ENCODE measurements around the gene SCTR.

The SCTR gene

DNA sequence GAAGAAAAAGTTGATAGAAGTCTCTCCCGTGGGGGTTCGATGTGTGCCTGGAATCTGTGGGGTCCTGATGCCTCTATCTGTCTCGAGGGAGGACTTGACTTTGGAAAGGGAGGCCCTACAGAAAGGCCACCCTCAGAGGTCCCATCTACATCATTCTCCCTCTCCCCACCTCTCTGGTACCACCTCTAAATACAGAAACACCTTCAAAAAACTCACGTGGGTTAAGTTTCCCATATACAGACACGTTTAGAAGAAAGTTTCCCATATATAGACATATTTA is 97.9 kb downstream of the SCTR start:
- H3K27ac ChIP-seq, result peak overlapping the region; percentile 74
- peak overlapping the region; percentile 14 for H3K4me2 ChIP-seq (ENCODE audit: low read length)
- H3K9me3 ChIP-seq (ENCODE audit: control insufficient read depth, low read length), result no peaks in the 10 kb centered on the region
- no peaks in the 10 kb centered on the region for H3K36me3 ChIP-seq (ENCODE audit: control insufficient read depth, insufficient read depth, low read length)
- H3K4me3 ChIP-seq (ENCODE audit: low read depth, low read length), result peak overlapping the region; percentile 13
- H3K9ac ChIP-seq, result no peak overlapping the region
- H2AFZ ChIP-seq, result peak overlapping the region; percentile 78
- TF ChIP-seq, protein P1, sequence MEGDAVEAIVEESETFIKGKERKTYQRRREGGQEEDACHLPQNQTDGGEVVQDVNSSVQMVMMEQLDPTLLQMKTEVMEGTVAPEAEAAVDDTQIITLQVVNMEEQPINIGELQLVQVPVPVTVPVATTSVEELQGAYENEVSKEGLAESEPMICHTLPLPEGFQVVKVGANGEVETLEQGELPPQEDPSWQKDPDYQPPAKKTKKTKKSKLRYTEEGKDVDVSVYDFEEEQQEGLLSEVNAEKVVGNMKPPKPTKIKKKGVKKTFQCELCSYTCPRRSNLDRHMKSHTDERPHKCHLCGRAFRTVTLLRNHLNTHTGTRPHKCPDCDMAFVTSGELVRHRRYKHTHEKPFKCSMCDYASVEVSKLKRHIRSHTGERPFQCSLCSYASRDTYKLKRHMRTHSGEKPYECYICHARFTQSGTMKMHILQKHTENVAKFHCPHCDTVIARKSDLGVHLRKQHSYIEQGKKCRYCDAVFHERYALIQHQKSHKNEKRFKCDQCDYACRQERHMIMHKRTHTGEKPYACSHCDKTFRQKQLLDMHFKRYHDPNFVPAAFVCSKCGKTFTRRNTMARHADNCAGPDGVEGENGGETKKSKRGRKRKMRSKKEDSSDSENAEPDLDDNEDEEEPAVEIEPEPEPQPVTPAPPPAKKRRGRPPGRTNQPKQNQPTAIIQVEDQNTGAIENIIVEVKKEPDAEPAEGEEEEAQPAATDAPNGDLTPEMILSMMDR (IDR thresholded peaks at IDR 0.05), result no peak
- H3K79me2 ChIP-seq, result no peaks in the 10 kb centered on the region
- no peaks in the 10 kb centered on the region for H3K27me3 ChIP-seq (ENCODE audit: control insufficient read depth, insufficient read depth, low read length)
- H3K4me1 ChIP-seq, result peaks cover 50% of the 10 kb centered on the region

DNA sequence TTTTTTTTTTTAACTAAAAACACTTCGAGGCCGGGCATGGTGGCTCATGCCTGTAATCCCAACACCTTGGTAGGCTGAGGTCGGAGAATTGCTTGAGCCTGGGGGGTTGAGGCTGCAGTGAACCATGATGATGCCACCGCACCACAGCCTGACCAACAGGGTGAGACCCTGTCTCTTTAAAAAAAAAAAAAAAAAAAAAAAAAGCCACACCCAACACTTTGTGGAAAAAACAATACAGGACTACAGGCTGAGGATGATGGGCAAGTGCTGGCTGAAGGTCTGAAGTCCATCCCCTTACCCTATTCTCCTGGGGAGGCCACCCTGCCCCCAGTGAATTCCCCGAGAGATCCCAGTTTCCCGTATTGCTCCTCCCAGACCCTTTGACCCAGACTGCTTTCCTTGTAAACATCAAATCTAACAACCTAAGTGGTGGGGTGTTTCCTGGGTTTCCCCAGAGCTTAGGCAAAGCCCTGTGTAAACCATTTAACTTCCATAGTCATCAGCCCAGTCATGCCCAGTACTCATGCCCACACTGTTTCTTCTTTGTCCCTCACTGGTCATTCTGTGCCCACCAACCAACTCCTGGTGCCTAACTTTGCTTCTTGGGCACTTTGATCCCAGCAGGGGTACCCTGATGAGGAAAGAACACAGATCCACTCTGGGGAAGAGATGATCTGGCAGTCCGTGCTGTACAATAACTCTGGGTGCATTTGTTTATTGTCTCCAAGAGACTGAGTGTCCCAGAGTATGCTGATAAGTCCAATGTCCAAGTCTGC is 98.5 kb downstream of the SCTR start:
- H3K9ac ChIP-seq, result no peak overlapping the region
- peaks cover 45% of the 10 kb centered on the region for H3K4me1 ChIP-seq
- H3K36me3 ChIP-seq (ENCODE audit: control insufficient read depth, insufficient read depth, low read length), result no peaks in the 10 kb centered on the region
- no peak overlapping the region for H3K4me3 ChIP-seq (ENCODE audit: low read depth, low read length)
- H3K9me3 ChIP-seq (ENCODE audit: control insufficient read depth, low read length), result no peaks in the 10 kb centered on the region
- H3K79me2 ChIP-seq, result no peaks in the 10 kb centered on the region
- H3K27ac ChIP-seq, result peak overlapping the region; percentile 74
- TF ChIP-seq, protein P1 (IDR thresholded peaks at IDR 0.05), result no peak
- H2AFZ ChIP-seq, result peak overlapping the region; percentile 78
- no peaks in the 10 kb centered on the region for H3K27me3 ChIP-seq (ENCODE audit: control insufficient read depth, insufficient read depth, low read length)
- H3K4me2 ChIP-seq (ENCODE audit: low read length), result peak overlapping the region; percentile 14

DNA sequence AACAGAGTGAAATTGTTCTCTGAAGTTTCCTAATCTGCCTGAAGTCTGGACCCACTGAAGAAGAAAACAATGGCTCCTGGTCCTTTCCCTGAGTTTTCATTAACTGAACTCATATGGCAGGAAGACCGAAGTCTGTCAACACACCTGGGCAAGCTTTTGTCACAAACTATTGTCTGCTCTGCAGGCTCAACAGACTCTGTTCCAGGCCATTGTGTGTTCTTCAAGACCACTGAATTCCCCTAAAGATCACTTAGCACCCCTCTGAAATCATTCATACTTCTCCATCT is 99.2 kb downstream of the SCTR start:
- no peaks in the 10 kb centered on the region for H3K79me2 ChIP-seq
- no peak overlapping the region for H3K4me3 ChIP-seq (ENCODE audit: low read depth, low read length)
- H3K9ac ChIP-seq, result no peak overlapping the region
- H3K4me2 ChIP-seq (ENCODE audit: low read length), result no peak overlapping the region
- no peaks in the 10 kb centered on the region for H3K27me3 ChIP-seq (ENCODE audit: control insufficient read depth, insufficient read depth, low read length)
- no peaks in the 10 kb centered on the region for H3K9me3 ChIP-seq (ENCODE audit: control insufficient read depth, low read length)
- TF ChIP-seq, protein P1 (IDR thresholded peaks at IDR 0.05), result no peak
- no peak overlapping the region for H3K27ac ChIP-seq
- no peak overlapping the region for H2AFZ ChIP-seq
- no peaks in the 10 kb centered on the region for H3K36me3 ChIP-seq (ENCODE audit: control insufficient read depth, insufficient read depth, low read length)
- H3K4me1 ChIP-seq, result peaks cover 41% of the 10 kb centered on the region

DNA sequence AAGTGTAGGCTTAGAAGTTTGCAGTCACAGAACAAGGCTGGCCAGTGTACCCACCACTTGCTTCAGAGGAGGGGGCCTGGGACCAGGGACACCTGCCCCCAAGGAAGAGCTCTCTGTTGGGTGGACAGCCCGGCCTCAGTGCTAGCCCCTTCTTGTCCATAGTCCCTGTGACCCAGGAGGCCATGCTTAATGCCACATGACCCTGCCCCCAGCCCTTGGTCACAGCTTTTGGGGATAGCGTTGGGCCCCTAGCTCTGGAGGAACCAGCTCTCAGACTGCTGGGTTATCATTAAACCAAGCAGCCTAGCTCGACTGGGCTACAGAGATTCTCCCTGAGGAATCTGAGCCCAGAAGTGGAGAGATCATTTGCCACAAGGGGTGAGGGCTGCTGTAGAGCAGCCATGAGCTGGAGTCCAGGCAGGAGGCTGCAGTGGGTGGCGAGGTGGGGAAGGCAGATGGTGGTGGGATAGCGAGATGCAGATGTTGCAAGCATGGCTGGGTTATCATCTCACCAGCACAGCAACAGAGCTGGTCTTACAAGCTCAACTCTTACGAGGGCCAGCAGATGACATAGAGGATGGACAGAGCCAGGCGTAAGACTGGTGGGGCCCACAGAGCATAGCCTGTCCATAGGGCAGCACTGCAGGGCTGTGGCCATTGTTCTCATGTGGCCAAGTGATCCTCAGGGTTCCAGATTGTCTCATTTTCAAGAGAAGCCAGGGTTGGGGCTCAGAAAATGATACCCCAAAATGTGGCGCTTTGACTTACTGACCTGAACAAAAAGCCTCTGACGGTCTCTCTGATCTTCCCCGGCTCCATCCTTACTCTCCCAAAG is 99.8 kb downstream of the SCTR start:
- Histone ChIP-seq H3K27ac (no peak overlapping the region), H3K36me3 (ENCODE audit: control insufficient read depth, insufficient read depth, low read length) (no peaks in the 10 kb centered on the region), H3K4me1 (peaks cover 43% of the 10 kb centered on the region), H3K27me3 (ENCODE audit: control insufficient read depth, insufficient read depth, low read length) (no peaks in the 10 kb centered on the region), H3K79me2 (no peaks in the 10 kb centered on the region), H3K9me3 (ENCODE audit: control insufficient read depth, low read length) (no peaks in the 10 kb centered on the region), H3K4me2 (ENCODE audit: low read length) (no peak overlapping the region), H3K4me3 (ENCODE audit: low read depth, low read length) (no peak overlapping the region), H2AFZ (no peak overlapping the region), H3K9ac (no peak overlapping the region)
- TF ChIP-seq, protein P1 (IDR thresholded peaks at IDR 0.05), result no peak

Measured in parathyroid adenoma (tissue), 2 donors.